HT-29 (cell line): Measurements from ENCODE around the gene RELL2. TPM values are rescaled to one million over a fixed set of nuclear protein-coding genes. Genes with fewer than 3 reads are reported as not detected.
"Not testable (repeated sequence)": the region's sequence is repeated elsewhere in the genome, so short reads cannot be mapped to it uniquely, and the experiment has no call there.

Experiments
- DNase-seq: peaks from one replicate; pipeline ENCODE4 v3.0.0-alpha.2; 2015; ENCODE audit warnings: low spot score
- total RNA-seq: library from RNA; depleted of rRNA; stranded (reverse); fragments of >200 nt; shearing (Covaris generic); gene quantifications from 2 replicates; pipeline ENCODE4 v1.2.3, GENCODE V29; 2014; rRNA removed

Gene RELL2
- 26.6 and 27.2 TPM in 2 replicates for total RNA-seq

DNA sequence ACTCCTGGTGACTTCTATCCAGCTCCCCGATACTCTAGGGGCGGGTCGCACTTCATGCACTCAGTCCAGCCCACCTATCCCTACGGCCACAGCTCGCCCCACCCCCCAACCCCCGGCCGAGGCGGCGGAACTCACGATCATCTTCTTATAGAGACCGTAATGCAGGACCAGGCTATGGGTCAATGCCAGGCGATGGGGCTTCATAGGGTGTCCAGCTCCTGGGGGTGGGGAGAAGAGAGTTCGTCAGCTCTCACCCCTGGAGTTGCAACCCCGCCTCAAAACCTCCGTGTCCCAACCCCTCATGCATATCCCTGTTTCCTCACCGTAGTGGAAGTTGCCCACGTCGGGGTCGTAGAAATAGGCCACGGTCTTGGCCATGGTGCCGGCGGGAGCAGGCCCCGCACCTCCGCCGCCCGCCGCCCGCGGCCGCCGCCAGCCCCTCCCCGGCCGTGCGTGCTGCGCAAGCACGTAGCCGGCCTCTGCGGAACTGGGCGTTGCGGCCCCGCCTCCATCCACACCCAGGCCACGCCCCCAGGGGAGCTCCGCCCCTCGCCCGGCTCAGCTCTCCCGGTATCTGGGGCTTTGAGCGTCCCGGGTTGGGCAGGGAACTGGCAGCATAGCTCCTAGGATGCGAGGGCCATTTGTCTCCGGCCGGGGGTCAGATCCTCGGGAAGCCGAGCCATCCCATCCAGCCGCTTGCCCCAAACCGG lies at the start of gene RELL2, which contains the start of gene HDAC3:
Gene RELL2 (plus strand): TSS at position 585 of the 710 bp plus-strand sequence. CDS start 1,229 bp downstream, outside the sequence.
Gene HDAC3 (minus strand): TSS at position 437 of the 710 bp plus-strand sequence. CDS start 59 bp downstream, at position 378.
- DNase-seq = peak; percentile 92

- DNase-seq = no peak
Observed at GRCh38 chr5:141590127-141590526, 46.7 kb upstream of the RELL2 start.

- no peak for DNase-seq
Observed at GRCh38 chr5:141596867-141597266, 39.9 kb upstream of the RELL2 start.

GRCh38 chr5:141597394-141597793 lies 39.4 kb upstream of the RELL2 start:
- no peak for DNase-seq

DNA sequence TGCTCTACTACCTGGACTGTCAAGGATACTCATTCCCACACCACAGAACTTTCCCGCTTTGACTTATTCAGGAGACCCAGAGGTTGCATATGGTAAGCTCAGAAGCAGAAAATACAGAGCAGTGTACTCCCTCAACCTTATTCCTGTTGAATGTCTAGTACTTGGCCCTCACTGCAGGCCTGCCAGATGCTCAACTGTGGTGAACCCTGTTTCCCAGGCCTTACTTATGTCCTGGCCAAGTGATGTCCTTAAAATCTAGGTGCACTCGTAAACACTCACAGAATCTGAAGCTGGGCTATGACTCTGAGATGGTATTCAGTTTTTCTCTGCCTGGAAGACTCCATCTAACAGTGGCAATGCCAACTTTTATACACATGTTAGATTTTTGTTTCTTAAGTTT lies 39.0 kb upstream of the RELL2 start:
- DNase-seq = no peak

DNA sequence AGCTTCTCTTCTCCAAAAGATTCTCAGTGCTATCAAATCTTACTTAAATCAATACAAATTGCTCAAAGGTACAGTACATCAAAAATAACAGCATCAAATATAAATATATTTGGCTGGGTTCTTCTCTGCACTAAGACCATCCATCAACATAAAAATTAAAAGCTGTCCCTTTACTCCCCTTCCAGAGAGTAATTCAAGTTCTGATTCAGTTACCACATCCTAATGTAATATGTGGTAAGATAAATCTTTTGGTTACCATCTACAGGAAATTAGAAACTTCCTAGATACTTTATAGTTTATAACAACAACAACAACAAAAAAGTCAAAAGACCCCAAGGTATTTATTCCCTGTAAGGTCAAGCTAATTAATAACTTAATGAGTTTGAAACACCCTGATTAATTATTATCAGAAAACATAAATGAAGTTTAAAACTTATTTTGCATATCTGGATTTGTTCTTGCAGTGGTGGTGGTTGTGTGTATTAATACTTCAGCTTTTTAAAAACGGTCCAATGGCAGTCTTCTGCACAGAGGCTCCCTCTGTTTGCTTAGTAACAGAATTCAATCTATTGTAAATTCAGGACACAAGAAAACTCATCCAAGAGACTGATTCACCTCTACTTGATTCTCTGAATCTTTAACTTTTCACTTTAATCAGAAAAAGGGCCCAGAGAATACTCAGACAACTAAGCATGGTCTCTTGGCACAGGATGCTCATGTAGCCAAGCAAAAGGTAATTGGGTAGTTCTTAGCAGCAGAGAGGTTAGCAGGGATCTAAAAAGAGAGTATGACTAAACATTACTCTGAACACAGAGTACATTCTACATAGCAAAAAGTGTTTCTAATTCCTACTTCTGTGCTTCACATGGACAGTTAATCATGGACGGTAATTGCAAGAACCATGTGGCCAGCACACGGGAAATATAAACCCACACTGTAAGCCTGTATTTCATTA lies 38.1 kb upstream of the RELL2 start:
- DNase-seq = no peak

- no peak for DNase-seq
Observed at GRCh38 chr5:141602606-141603005, 34.2 kb upstream of the RELL2 start.

DNA sequence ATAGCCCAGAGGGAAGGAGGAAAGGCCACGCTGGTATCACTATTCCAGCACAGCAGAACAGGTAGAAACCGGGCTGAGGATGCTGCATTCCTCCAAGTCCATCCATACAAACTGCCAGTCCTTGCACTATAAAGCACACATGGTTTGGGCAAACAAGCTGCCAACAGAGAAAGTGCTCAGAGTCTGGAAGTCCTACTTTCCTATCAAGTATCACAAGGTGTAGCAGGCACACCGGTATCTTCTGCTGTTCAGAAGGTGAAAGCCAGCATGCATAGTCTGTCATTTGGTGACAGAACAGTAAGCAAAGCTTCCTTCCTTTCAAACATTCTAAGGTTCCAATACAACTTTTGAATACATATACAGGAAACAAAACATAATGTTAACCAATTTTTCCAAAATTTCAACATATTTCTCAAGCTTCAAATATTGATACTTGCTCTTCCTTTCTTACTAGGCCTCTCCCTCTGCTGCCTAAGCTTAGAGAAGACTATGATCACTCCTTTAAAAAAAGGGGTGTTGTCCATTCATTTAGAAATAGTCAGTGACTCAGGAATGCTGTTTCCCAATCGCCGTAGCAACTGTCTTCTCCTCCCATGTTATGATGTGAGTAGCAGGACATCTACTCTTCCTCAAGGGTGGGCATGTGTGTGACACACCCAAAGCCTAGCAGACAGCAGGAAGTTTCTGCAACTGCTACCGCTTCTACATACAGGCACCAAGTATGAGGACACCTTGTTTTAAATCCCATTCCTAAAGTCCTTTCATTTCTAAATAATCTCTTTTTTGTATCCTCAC lies 32.7 kb upstream of the RELL2 start:
- DNase-seq = peak; percentile 71

DNA sequence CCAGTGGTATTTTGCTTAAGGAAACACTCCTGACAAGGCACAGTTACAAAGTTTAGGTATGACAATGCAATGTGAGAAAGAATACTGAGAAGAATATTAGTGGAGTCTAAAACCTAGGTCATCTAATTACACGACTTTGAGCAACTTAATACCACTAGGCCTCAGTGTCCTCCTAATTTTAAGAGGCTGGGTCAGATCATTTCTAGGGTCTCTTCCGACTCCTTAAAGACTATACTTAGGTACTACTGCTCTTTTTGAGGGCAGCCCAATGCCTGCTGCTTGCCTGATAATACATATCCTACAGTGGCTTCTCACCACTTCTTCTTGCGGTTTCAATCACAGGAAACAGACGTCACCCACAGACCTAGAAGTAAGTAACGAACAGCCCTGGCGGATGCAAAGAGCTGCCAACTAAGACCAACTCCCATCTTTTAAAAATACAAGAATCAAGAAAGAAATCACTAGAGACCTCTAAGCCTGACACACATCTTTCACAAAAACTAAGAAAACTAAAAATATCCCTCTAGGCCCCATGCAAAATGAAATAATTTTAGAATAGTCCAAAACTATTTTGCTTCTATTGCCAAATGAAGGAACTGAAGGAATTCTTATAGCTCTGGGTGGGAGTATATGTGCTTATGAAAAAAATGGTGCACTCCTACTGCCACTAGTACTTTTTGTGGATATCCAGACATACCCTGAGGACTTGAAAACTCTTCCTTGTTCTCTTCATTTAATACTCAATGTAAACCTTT lies 31.1 kb upstream of the RELL2 start:
- no peak for DNase-seq

DNA sequence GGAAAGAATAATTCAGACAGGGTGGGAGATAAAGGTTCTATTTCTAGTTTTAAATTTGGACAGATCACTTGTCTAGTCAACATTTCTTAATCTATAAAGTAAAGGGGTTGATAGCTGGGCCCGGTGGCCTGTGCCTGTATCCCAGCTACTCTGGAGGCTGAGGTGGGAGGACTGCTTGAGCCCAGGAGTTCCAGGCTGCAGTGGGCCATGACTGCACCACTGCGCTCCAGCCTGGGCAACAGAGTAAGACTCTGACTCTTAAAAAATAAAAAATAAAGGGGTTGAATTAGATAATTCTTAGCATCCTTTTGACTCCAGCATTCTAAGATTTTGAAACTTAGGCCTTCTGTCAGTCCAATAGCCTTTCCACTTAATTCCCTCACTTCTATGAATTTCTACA lies 28.8 kb upstream of the RELL2 start:
- no peak for DNase-seq

GRCh38 chr5:141608557-141608956 lies 28.2 kb upstream of the RELL2 start:
- DNase-seq = peak; percentile 43

- DNase-seq = no peak
Observed at GRCh38 chr5:141609044-141609443, 27.8 kb upstream of the RELL2 start.

DNA sequence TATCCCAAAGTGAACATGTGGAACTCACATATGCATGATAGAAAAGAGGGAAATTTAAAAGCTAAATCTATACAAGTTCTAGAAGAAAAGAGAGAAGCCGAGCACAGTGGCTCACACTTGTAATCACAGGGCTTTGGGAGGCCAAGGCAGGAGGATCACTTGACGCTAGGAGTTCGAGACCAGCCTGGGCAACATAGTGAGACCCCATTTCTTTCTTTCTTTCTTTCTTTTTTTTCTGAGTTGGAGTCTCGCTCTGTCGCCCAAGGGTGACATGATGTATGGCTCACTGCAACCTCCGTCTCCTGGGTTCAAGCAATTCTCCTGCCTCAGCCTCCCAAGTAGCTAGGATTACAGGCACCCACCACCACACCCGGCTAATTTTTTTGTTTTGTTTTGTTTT lies 26.9 kb upstream of the RELL2 start:
- not testable (repeated sequence) for DNase-seq

DNA sequence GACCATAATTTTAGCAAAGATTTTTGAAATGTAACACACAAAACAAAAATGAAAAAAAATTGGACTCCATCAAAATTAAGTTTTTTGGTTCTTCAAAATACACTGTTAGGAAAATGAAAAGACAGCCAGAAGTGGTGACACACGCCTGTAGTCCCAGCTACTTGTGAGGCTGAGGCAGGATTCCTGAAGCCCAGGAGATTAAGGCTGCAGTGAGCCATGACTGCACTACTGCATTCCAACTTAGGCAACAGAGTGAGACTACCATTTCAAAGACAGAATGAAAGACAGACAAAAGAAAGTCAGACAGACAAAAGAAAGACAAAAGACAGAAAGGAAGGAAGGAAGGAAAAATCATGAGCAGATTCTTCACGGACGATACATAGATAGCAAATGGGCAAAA lies 25.5 kb upstream of the RELL2 start:
- DNase-seq = no peak

- no peak for DNase-seq
Observed at GRCh38 chr5:141613344-141613743, 23.5 kb upstream of the RELL2 start.

DNA sequence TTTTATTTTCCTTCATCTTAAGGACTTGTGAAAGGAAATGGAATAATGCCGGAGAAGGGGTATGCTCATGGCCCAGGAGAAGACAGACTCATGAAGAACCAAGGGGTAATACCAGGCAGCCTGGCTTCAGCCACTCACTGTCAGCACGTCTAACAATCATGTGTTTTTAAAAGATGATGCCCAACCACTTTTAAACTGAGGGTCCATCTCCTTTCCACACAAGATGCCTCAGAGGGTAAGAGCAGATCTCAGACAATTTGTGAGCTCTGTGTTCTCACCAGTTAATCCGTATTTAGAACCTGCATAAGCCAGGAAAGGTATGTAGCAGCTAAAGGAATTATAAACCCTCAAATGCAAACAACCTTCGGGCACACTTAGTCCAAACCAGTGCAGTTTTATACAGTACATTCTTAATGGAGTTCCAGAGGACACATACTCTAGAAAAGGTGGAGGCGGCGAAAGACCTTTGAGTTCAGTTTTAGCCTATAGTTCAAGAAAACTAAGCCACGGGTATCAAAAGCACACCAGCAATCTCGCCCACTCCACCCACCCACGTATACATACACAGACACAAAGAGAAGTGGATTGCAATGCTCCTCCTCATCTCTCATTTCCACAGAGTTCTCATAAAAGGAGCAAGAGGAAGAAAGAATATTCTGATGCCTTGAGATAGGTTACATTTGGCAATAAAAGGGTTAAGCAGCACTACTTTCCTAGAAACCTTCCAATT lies 20.6 kb upstream of the RELL2 start:
- no peak for DNase-seq

GRCh38 chr5:141617128-141617527 lies 19.7 kb upstream of the RELL2 start:
- no peak for DNase-seq

DNA sequence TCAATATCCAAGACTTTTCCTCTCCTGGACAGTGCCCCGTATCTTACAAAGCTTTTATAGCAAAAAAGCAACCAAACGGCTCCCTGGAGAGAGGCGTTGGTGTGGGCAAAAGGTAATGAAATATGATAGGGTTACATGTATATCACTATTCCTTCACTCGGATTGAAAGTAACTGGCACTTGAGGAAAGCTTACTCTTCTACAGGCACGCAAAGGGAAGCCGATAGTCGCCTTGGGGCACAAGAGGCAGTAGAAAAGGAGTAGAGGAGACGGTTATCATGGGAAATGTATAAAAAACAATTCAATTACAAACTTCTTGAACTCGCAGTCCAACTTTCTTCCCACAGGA lies 19.1 kb upstream of the RELL2 start:
- no peak for DNase-seq

GRCh38 chr5:141618030-141618803 lies 18.6 kb upstream of the RELL2 start:
- peak; percentile 80 for DNase-seq
